Measurements from ENCODE around the gene TXNDC5.

Gene TXNDC5

DNA sequence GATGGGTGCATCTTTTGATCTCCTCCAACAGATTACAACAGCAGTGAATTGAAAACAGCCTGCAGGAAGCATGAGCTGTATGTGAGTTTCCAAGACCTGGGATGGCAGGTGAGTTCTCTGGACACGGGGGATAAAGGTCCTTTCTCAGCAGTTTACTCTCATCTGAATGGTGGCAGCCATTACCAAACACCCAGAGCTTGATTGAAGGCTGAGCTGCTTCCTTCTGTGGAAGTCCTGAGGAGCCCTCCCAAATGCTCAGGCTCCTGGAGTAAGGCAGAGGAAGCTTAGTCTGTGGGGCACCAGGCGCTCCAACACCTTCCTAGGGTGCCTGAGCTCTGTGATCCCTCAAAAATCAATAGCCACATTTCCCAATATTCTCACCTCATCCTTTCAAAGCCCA, 31.5 kb downstream of the TXNDC5 start:
- ChIA-PET POLR2A (no interaction called here), CTCF (interaction anchor here (0.6 to 1.2 kb wide), 2 partner anchors 19 to 160 kb away, joined by 3 read pairs; no protein-coding TSS in a partner anchor)
- Histone ChIP-seq H3K4me1 (ENCODE audit: control extremely low read depth in 1 of 4, control insufficient read depth in 4 of 4, insufficient read depth in 4 of 4, low read length in 3 of 4) (no peaks in the 10 kb centered on the region), H3K4me3 (ENCODE audit: control insufficient read depth in 1 of 7, extremely low read depth in 1 of 7, insufficient read depth in 4 of 7, low read depth in 2 of 7, low read length in 6 of 7) (no peak overlapping the region), H3K9me3 (ENCODE audit: control extremely low read depth in 1 of 5, control insufficient read depth in 4 of 5, insufficient read depth in 2 of 5, low read depth in 1 of 5, low read length in 4 of 5) (peaks cover 0 to 5% (median 0%) of the 10 kb centered on the region in 5 experiments), H3K36me3 (ENCODE audit: control insufficient read depth in 4 of 4, insufficient read depth in 4 of 4, low read length in 3 of 4) (peaks cover 10 to 49% (median 33%) of the 10 kb centered on the region in 4 experiments), H3K27me3 (replicated peaks in 2 of 5; ENCODE audit: control insufficient read depth in 4 of 5, insufficient read depth in 5 of 5, low read length in 4 of 5) (no peaks in the 10 kb centered on the region), H3K27ac (ENCODE audit: insufficient read depth in 1 of 2, low read depth in 1 of 2, low read length in 2 of 2, poor library complexity in 1 of 2, severe bottlenecking in 2 of 2) (no peak overlapping the region)
- DNase-seq, result no peak
- WGBS (ENCODE audit: insufficient coverage), result 100% methylated on average over 1 of the region's 2 CpGs

DNA sequence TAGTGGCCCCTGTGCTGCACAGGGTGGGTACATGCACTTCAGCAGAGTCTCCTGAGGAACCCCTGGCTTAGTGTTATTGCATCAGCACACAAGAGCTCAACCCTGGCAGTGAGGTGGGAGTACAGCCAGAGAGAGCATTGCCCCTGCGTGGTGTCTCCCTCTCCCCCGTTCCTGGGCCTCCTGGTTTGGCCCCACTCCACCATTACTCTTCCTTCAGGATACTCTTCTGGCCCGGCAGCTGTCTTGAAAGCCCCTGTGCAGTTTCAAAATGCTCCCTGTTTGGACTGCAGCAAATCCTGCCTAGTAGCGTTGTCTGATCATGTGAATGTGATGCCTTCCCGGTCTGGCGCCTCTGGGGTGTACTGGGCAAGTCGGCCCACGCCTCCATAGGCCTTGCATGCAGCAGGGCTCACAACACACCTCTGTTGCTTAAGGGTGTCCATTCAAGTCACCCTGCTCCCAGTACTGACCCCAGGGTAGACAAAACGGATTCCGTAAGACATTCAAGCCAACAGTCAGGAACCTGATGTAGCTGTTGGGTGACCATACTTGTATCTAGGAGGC, 32.1 kb downstream of the TXNDC5 start:
- WGBS (ENCODE audit: insufficient coverage), result 98% methylated on average over 9 of the region's 10 CpGs
- H3K4me3 ChIP-seq (ENCODE audit: control insufficient read depth in 1 of 7, extremely low read depth in 1 of 7, insufficient read depth in 4 of 7, low read depth in 2 of 7, low read length in 6 of 7), result no peak overlapping the region
- no peak for DNase-seq
- ChIA-PET POLR2A (no interaction called here), CTCF (interaction anchor here (0.6 to 1.2 kb wide), 2 partner anchors 19 to 160 kb away, joined by 3 read pairs; no protein-coding TSS in a partner anchor)
- no peaks in the 10 kb centered on the region for H3K4me1 ChIP-seq (ENCODE audit: control extremely low read depth in 1 of 4, control insufficient read depth in 4 of 4, insufficient read depth in 4 of 4, low read length in 3 of 4)
- peaks cover 0 to 11% (median 2%) of the 10 kb centered on the region in 5 experiments for H3K9me3 ChIP-seq (ENCODE audit: control extremely low read depth in 1 of 5, control insufficient read depth in 4 of 5, insufficient read depth in 2 of 5, low read depth in 1 of 5, low read length in 4 of 5)
- H3K27ac ChIP-seq (ENCODE audit: insufficient read depth in 1 of 2, low read depth in 1 of 2, low read length in 2 of 2, poor library complexity in 1 of 2, severe bottlenecking in 2 of 2), result no peak overlapping the region
- no peaks in the 10 kb centered on the region for H3K27me3 ChIP-seq (replicated peaks in 2 of 5; ENCODE audit: control insufficient read depth in 4 of 5, insufficient read depth in 5 of 5, low read length in 4 of 5)
- peaks cover 6 to 43% (median 30%) of the 10 kb centered on the region in 4 experiments for H3K36me3 ChIP-seq (ENCODE audit: control insufficient read depth in 4 of 4, insufficient read depth in 4 of 4, low read length in 3 of 4)

GRCh38 chr6:7868926-7869325, 41.7 kb downstream of the TXNDC5 start:
- peaks cover 0 to 16% (median 10%) of the 10 kb centered on the region in 5 experiments for H3K9me3 ChIP-seq (ENCODE audit: control extremely low read depth in 1 of 5, control insufficient read depth in 4 of 5, insufficient read depth in 2 of 5, low read depth in 1 of 5, low read length in 4 of 5)
- no peaks in the 10 kb centered on the region for H3K27me3 ChIP-seq (replicated peaks in 2 of 5; ENCODE audit: control insufficient read depth in 4 of 5, insufficient read depth in 5 of 5, low read length in 4 of 5)
- no peaks in the 10 kb centered on the region for H3K4me1 ChIP-seq (ENCODE audit: control extremely low read depth in 1 of 4, control insufficient read depth in 4 of 4, insufficient read depth in 4 of 4, low read length in 3 of 4)
- DNase-seq, result no peak
- H3K36me3 ChIP-seq (ENCODE audit: control insufficient read depth in 4 of 4, insufficient read depth in 4 of 4, low read length in 3 of 4), result peaks cover 0 to 3% (median 0%) of the 10 kb centered on the region in 4 experiments
- ChIA-PET POLR2A (no interaction called here), CTCF (no interaction called here)
- H3K4me3 ChIP-seq (ENCODE audit: control insufficient read depth in 1 of 7, extremely low read depth in 1 of 7, insufficient read depth in 4 of 7, low read depth in 2 of 7, low read length in 6 of 7), result no peak overlapping the region
- 92% methylated on average over 10 of the region's 10 CpGs for WGBS (ENCODE audit: insufficient coverage)
- no peak overlapping the region for H3K27ac ChIP-seq (ENCODE audit: insufficient read depth in 1 of 2, low read depth in 1 of 2, low read length in 2 of 2, poor library complexity in 1 of 2, severe bottlenecking in 2 of 2)

GRCh38 chr6:7866526-7866925, 44.1 kb downstream of the TXNDC5 start:
- ChIA-PET CTCF (interaction anchor here (0.9 to 1.2 kb wide), 2 partner anchors 20 to 145 kb away, joined by 3 read pairs; no protein-coding TSS in a partner anchor), POLR2A (no interaction called here)
- no peaks in the 10 kb centered on the region for H3K27me3 ChIP-seq (replicated peaks in 2 of 5; ENCODE audit: control insufficient read depth in 4 of 5, insufficient read depth in 5 of 5, low read length in 4 of 5)
- 100% methylated on average over 1 of the region's 1 CpG for WGBS (ENCODE audit: insufficient coverage)
- no peaks in the 10 kb centered on the region for H3K4me1 ChIP-seq (ENCODE audit: control extremely low read depth in 1 of 4, control insufficient read depth in 4 of 4, insufficient read depth in 4 of 4, low read length in 3 of 4)
- H3K27ac ChIP-seq (ENCODE audit: insufficient read depth in 1 of 2, low read depth in 1 of 2, low read length in 2 of 2, poor library complexity in 1 of 2, severe bottlenecking in 2 of 2), result no peak overlapping the region
- no peak overlapping the region for H3K4me3 ChIP-seq (ENCODE audit: control insufficient read depth in 1 of 7, extremely low read depth in 1 of 7, insufficient read depth in 4 of 7, low read depth in 2 of 7, low read length in 6 of 7)
- DNase-seq, result no peak
- peaks cover 0 to 3% (median 0%) of the 10 kb centered on the region in 5 experiments for H3K9me3 ChIP-seq (ENCODE audit: control extremely low read depth in 1 of 5, control insufficient read depth in 4 of 5, insufficient read depth in 2 of 5, low read depth in 1 of 5, low read length in 4 of 5)
- no peaks in the 10 kb centered on the region for H3K36me3 ChIP-seq (ENCODE audit: control insufficient read depth in 4 of 4, insufficient read depth in 4 of 4, low read length in 3 of 4)

- H3K36me3 ChIP-seq (ENCODE audit: control insufficient read depth in 4 of 4, insufficient read depth in 4 of 4, low read length in 3 of 4), result no peaks in the 10 kb centered on the region
- ChIA-PET CTCF (interaction anchor here (0.9 to 1.2 kb wide), 3 partner anchors 19 to 145 kb away, joined by 3 read pairs; no protein-coding TSS in a partner anchor), POLR2A (no interaction called here)
- H3K27ac ChIP-seq (ENCODE audit: insufficient read depth in 1 of 2, low read depth in 1 of 2, low read length in 2 of 2, poor library complexity in 1 of 2, severe bottlenecking in 2 of 2), result no peak overlapping the region
- no peak for DNase-seq
- H3K9me3 ChIP-seq (ENCODE audit: control extremely low read depth in 1 of 5, control insufficient read depth in 4 of 5, insufficient read depth in 2 of 5, low read depth in 1 of 5, low read length in 4 of 5), result peaks cover 0 to 3% (median 0%) of the 10 kb centered on the region in 5 experiments
- no peak overlapping the region for H3K4me3 ChIP-seq (ENCODE audit: control insufficient read depth in 1 of 7, extremely low read depth in 1 of 7, insufficient read depth in 4 of 7, low read depth in 2 of 7, low read length in 6 of 7)
- 81% methylated on average over 3 of the region's 6 CpGs for WGBS (ENCODE audit: insufficient coverage)
- no peaks in the 10 kb centered on the region for H3K27me3 ChIP-seq (replicated peaks in 2 of 5; ENCODE audit: control insufficient read depth in 4 of 5, insufficient read depth in 5 of 5, low read length in 4 of 5)
- H3K4me1 ChIP-seq (ENCODE audit: control extremely low read depth in 1 of 4, control insufficient read depth in 4 of 4, insufficient read depth in 4 of 4, low read length in 3 of 4), result no peaks in the 10 kb centered on the region
Observed at GRCh38 chr6:7865781-7866180, 44.8 kb downstream of the TXNDC5 start.

DNA sequence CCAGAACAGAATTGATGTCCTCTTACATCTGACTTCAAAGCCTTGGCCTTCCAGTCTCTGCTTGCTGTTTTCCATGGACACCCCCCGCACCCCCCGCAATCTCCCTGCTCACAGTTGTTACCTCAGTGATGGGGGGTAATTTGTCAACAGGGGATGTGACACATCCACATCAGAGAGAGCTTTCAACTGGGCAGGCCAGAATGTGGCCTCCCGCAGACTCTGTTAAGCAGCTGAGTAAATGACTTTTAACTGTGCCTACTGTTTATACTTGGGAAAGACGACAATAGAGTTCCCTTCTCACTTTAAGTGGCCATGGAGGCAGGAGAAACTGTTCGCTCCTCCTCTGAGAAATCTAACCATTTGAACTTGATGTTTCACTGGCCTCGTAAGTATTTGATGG, 51.0 kb downstream of the TXNDC5 start:
- CTCF ChIA-PET, result interaction anchor here (1.1 kb wide), 1 partner anchor 42 kb away, joined by 3 read pairs; no protein-coding TSS in a partner anchor

DNA sequence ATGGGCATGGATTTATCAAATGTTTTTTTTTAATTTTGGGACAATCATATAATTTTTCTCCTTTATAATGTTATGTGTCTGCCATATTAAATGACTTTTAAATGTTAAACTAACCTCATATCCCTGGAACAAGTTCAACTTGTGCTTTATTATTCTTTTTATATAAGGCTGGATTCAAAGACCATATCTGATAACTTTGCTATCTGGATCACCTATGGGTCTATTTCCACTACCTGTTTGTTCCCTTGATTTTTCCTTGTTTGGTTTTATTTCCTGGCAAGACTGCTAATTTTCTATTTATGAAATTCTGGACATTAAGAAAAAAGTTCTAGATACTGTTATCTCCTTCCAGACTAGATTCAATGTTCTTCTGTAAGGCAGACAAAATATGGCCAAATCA, 58.8 kb downstream of the TXNDC5 start:
- ChIA-PET CTCF (no interaction called here), POLR2A (no interaction called here)

More for the DNA sequence above, 51.0 kb downstream of the TXNDC5 start:
- H3K36me3 ChIP-seq (ENCODE audit: control insufficient read depth in 4 of 4, insufficient read depth in 4 of 4, low read length in 3 of 4), result no peaks in the 10 kb centered on the region
- WGBS (ENCODE audit: insufficient coverage), result 80% methylated on average over 5 of the region's 6 CpGs
- H3K27ac ChIP-seq (ENCODE audit: insufficient read depth in 1 of 2, low read depth in 1 of 2, low read length in 2 of 2, poor library complexity in 1 of 2, severe bottlenecking in 2 of 2), result no peak overlapping the region
- no peak for DNase-seq
- POLR2A ChIA-PET, result no interaction called here
- no peaks in the 10 kb centered on the region for H3K27me3 ChIP-seq (replicated peaks in 2 of 5; ENCODE audit: control insufficient read depth in 4 of 5, insufficient read depth in 5 of 5, low read length in 4 of 5)
- no peaks in the 10 kb centered on the region for H3K9me3 ChIP-seq (ENCODE audit: control extremely low read depth in 1 of 5, control insufficient read depth in 4 of 5, insufficient read depth in 2 of 5, low read depth in 1 of 5, low read length in 4 of 5)
- H3K4me1 ChIP-seq (ENCODE audit: control extremely low read depth in 1 of 4, control insufficient read depth in 4 of 4, insufficient read depth in 4 of 4, low read length in 3 of 4), result no peaks in the 10 kb centered on the region
- H3K4me3 ChIP-seq (ENCODE audit: control insufficient read depth in 1 of 7, extremely low read depth in 1 of 7, insufficient read depth in 4 of 7, low read depth in 2 of 7, low read length in 6 of 7), result no peak overlapping the region

More for the DNA sequence above, 58.8 kb downstream of the TXNDC5 start:
- peaks cover 0 to 25% (median 5%) of the 10 kb centered on the region in 5 experiments for H3K9me3 ChIP-seq (ENCODE audit: control extremely low read depth in 1 of 5, control insufficient read depth in 4 of 5, insufficient read depth in 2 of 5, low read depth in 1 of 5, low read length in 4 of 5)
- no peak overlapping the region for H3K27ac ChIP-seq (ENCODE audit: insufficient read depth in 1 of 2, low read depth in 1 of 2, low read length in 2 of 2, poor library complexity in 1 of 2, severe bottlenecking in 2 of 2)
- H3K27me3 ChIP-seq (replicated peaks in 2 of 5; ENCODE audit: control insufficient read depth in 4 of 5, insufficient read depth in 5 of 5, low read length in 4 of 5), result no peaks in the 10 kb centered on the region
- DNase-seq, result no peak
- no peak overlapping the region for H3K4me3 ChIP-seq (ENCODE audit: control insufficient read depth in 1 of 7, extremely low read depth in 1 of 7, insufficient read depth in 4 of 7, low read depth in 2 of 7, low read length in 6 of 7)
- H3K36me3 ChIP-seq (ENCODE audit: control insufficient read depth in 4 of 4, insufficient read depth in 4 of 4, low read length in 3 of 4), result peaks cover 0 to 4% (median 0%) of the 10 kb centered on the region in 4 experiments
- no peaks in the 10 kb centered on the region for H3K4me1 ChIP-seq (ENCODE audit: control extremely low read depth in 1 of 4, control insufficient read depth in 4 of 4, insufficient read depth in 4 of 4, low read length in 3 of 4)

All from common myeloid progenitor, CD34-positive (primary cell).